Measurements from ENCODE around the gene COMMD7.
"Not testable (repeated sequence)": the region's sequence is repeated elsewhere in the genome, so short reads cannot be mapped to it uniquely, and the experiment has no call there.

The COMMD7 gene

GRCh38 chr20:32772046-32772445, 28.8 kb upstream of the COMMD7 start:
- no peak for DNase-seq (ENCODE audit: extremely low read depth, insufficient read length)
- H3K4me3 ChIP-seq (replicated peaks; ENCODE audit: low read depth, low read length): no peak overlapping the region
- no peaks in the 10 kb centered on the region for H3K36me3 ChIP-seq (ENCODE audit: control insufficient read depth, insufficient read depth, low read length)
- H3K27me3 ChIP-seq (replicated peaks; ENCODE audit: control insufficient read depth, insufficient read depth, low read length): no peaks in the 10 kb centered on the region
- no peak for TF ChIP-seq CTCF (IDR thresholded peaks at IDR 0.05; ENCODE audit: insufficient read depth, low read length, poor library complexity, severe bottlenecking)

DNA sequence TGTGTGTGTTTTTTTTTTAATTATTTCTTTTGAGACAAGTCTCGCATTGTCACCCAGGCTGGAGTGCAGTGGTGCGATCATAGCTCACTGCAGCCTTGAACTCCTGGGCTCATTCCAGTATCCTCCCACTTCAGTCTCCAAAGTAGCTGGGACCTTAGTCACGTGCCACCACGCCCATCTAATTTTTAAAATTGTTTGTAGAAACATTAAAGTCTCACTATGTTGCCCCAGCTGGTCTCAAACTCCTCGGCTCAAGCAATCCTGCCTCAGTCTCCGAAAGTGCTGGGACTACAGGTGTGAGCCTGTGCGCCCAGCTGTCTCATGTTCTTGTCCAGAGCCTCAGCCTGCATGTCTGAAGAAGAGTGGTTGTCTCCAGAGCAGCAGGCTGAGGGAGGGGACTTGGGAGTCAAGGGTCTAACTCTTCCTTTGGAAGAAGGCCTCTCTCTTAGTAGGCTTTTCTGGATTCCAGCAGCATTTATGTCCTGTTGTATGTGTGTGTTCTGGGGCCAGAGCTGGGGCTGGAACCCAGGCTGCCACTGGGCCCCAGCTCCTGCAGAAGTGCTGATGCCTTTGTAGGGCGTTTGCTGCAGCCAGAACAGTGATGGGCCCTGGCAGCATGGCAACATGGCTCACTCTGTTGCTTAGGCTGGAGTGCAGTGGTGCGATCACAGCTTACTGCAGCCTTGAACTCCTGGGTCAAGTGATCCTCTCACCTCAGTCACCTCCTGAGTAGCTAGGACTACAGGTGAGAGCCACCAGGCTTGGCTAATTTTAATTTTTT, 24.3 kb upstream of the COMMD7 start:
- no peak for TF ChIP-seq CTCF (IDR thresholded peaks at IDR 0.05; ENCODE audit: insufficient read depth, low read length, poor library complexity, severe bottlenecking)
- Histone ChIP-seq H3K36me3 (ENCODE audit: control insufficient read depth, insufficient read depth, low read length) (no peaks in the 10 kb centered on the region), H3K4me3 (replicated peaks; ENCODE audit: low read depth, low read length) (no peak overlapping the region), H3K27me3 (replicated peaks; ENCODE audit: control insufficient read depth, insufficient read depth, low read length) (no peaks in the 10 kb centered on the region; the same call in 1 of the 2 replicates)
- DNase-seq (ENCODE audit: extremely low read depth, insufficient read length): no peak

- DNase-seq (ENCODE audit: extremely low read depth, insufficient read length); H3K36me3 ChIP-seq (ENCODE audit: control insufficient read depth, insufficient read depth, low read length); H3K27me3 ChIP-seq (replicated peaks; ENCODE audit: control insufficient read depth, insufficient read depth, low read length); H3K4me3 ChIP-seq (replicated peaks; ENCODE audit: low read depth, low read length): not testable (repeated sequence)
These were observed 22.1 kb upstream of the COMMD7 start for GRCh38 chr20:32765230-32765875.

GRCh38 chr20:32764005-32764960, 21.0 kb upstream of the COMMD7 start:
- no peak for DNase-seq (ENCODE audit: extremely low read depth, insufficient read length)
- H3K36me3 ChIP-seq (ENCODE audit: control insufficient read depth, insufficient read depth, low read length): no peaks in the 10 kb centered on the region
- H3K4me3 ChIP-seq (replicated peaks; ENCODE audit: low read depth, low read length): no peak overlapping the region
- no peaks in the 10 kb centered on the region; the same call in 1 of the 2 replicates for H3K27me3 ChIP-seq (replicated peaks; ENCODE audit: control insufficient read depth, insufficient read depth, low read length)
- TF ChIP-seq CTCF (IDR thresholded peaks at IDR 0.05; ENCODE audit: insufficient read depth, low read length, poor library complexity, severe bottlenecking): no peak

DNA sequence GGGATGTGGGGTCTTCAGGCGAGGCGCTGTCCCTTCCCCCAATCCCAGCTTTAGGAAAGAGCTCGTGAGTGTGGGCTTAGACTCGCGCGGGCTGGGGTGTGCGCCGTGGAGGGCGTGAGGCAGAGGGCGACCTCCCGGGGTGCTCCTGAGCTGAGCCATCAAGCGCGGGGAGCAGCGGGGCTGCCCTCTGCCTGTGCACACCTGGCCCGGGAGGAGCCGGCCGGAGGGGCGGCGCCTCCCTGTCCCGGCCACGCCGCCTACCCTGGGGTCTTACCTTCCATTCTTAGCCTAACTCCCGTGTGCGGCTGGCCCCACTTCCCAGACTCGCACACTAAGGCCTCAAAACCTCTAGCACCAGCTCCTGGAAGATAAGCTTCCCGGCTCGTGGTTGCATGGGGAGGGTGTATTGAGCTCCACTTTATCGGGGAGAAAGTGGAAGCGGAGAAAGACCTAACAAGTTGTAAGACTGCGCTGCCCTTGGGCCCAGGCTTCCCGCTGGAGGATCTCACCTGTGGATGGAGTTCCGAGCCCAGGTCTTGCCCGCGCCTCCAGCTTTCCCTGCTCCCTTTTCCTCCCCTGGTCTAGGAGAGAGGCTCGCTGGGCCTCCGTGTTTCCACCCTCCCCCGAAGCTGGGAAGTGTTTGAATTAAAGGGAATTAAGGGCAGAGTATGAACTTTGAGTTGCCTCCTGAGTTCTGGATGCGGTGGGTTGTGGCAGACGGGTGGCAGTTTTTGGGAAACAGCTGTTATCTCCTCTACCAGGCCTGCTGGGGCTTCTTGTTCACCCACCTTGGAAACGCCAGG, 20.1 kb upstream of the COMMD7 start:
- Histone ChIP-seq H3K4me3 (replicated peaks; ENCODE audit: low read depth, low read length) (peak overlapping the region; percentile 72), H3K36me3 (ENCODE audit: control insufficient read depth, insufficient read depth, low read length) (no peaks in the 10 kb centered on the region), H3K27me3 (replicated peaks; ENCODE audit: control insufficient read depth, insufficient read depth, low read length) (no peaks in the 10 kb centered on the region; the same call in 1 of the 2 replicates)
- no peak for TF ChIP-seq CTCF (IDR thresholded peaks at IDR 0.05; ENCODE audit: insufficient read depth, low read length, poor library complexity, severe bottlenecking)
- DNase-seq (ENCODE audit: extremely low read depth, insufficient read length): no peak

Measured in GM06990 (cell line).